Measurements from ENCODE around the gene RIPOR2.

RIPOR2 gene, protein sequence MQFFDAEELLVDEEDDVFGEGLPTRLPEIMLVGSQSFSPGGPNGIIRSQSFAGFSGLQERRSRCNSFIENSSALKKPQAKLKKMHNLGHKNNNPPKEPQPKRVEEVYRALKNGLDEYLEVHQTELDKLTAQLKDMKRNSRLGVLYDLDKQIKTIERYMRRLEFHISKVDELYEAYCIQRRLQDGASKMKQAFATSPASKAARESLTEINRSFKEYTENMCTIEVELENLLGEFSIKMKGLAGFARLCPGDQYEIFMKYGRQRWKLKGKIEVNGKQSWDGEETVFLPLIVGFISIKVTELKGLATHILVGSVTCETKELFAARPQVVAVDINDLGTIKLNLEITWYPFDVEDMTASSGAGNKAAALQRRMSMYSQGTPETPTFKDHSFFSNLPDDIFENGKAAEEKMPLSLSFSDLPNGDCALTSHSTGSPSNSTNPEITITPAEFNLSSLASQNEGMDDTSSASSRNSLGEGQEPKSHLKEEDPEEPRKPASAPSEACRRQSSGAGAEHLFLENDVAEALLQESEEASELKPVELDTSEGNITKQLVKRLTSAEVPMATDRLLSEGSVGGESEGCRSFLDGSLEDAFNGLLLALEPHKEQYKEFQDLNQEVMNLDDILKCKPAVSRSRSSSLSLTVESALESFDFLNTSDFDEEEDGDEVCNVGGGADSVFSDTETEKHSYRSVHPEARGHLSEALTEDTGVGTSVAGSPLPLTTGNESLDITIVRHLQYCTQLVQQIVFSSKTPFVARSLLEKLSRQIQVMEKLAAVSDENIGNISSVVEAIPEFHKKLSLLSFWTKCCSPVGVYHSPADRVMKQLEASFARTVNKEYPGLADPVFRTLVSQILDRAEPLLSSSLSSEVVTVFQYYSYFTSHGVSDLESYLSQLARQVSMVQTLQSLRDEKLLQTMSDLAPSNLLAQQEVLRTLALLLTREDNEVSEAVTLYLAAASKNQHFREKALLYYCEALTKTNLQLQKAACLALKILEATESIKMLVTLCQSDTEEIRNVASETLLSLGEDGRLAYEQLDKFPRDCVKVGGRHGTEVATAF
- 1.1 to 67.6 (median 1.9) reads per million in 17 experiments for total RNA-seq

DNA sequence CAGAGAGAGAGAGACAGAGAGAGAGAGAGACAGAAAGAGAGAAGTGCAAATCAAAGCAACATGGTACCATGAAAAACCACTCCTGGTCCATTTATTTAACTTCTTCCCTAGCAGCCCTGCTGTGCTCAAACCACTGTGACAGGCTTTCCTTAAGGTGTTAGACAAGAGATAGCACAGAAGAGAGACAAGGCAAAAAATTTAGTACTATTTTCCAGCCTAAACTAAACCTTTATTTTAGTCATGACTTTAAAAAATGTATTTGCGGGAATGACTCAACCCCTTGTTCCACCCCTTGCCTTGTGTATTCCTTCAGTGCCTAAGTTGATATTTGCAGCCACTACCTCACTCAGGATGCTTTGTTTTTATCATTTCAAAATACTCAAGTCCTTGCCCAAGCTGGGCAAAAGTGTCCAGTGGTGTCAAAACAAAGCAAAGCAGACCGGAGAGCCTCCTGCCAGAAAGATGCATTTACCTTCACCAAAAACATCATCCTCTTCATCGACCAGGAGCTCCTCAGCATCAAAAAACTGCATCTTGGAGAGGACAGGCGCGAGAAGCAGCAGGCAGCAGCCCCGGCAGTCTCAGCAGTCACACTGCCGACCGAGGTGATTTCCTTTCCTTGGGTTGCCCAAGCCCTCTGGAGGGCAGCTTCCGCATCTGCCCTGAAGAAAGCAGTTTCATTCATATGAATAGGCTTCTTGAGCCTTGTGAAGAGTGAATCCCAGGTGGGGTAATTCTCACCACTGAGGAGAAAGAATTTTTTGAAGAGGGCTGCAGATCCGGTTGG, at the start of gene RIPOR2:
RIPOR2 (minus strand) TSS at position 595 of the 787 bp plus-strand sequence; CDS start at position 533, 62 bp downstream.
- DNase-seq: peak; percentile 74 to 87 (median 85)

DNA sequence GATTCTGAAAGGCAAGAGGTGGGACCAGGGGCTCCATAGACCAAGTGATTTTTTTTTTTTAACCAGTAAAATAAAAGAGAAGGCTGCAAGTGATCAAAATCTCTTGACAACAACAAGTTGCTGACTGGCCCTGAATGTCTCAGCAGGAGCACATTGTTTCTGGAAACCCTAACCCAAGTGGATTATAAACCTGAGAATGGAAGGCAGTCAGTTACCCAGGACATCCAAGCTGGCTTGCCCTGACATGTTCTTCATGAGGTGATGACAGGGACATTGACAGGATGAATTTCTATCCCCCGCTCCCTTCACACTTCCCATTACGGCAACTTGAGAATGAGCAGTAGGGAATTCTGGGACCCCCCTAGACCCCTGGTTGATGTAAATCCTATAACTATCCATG, 49.6 kb upstream of the RIPOR2 start:
- DNase-seq: no peak

DNA sequence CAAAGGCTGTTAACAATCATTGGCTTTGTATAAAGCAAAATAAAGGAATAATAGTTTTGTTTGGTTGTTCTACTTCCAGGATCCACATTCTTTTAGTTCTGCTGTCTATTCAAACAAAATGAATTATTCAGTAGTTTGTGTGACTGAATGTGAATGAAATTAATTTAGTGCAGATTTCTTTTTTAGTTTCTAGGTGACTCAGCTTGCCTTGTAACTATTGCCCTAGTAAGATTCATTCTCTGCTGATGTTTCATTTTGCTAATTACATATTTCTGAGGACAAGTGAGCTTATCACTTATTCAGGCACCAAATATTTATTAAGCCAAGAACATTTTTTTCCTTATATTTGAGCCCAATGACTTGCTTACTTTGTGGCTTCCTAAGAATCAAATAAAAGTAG, 46.5 kb upstream of the RIPOR2 start:
- DNase-seq: no peak

DNA sequence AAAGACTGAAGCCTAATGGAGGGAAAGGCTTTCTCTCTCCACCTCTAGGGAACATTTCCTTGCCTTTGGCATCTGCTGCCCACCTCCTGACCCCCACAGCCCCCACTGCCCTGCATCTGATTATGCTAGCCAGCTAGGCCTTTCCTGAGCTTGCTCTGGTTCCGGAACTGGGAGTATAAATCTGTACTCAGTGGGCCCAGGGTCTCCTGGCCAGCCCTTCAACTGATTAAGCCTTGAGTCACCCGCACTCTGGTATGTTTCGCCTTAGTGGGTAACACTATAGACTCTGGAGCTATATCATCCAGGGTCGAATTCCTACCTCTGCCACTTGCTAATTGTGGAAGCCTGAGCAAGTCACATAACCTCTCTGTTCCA, 45.6 kb upstream of the RIPOR2 start:
- DNase-seq: no peak

DNA sequence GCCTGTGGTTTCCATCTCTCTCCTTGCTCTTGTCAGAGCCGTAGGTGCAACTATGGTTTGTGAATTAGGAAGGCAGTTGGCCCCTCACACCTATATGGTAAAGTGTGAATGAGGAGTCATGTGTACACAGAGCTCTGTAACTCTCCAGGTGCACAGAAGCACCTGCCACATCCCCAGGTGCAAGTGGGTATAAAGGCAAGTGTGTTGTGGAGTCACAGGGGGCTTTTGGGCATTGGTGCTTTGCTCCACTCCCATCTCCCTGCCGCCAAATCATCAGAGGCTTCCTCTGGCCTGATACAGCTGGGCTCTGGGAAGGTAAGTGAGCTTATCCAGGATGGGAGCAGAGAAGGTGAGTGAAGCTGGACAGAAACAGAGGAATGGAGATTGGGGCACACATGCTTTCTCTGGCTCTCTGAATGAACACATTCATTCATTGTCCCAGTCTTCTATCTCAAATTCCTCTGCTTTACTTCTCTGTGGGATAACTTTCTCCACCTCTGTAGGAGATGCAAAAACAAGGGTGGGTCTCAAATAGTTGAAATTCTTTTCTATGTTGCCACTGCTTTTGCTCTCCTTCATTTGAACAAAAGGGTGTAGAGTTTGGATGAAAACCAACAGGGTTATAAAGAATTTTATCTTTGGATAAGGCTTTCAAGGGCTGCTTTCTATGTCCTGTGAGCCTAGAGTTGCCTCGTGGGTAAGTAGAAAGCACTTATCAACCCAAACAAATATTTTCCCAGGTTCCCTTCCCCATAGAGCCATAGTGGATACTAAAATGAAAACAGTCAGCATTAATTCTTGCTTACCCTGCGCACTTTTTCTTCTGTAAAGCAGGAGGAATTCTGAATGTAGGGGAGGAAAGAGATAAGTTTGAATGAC, 45.0 kb upstream of the RIPOR2 start:
- DNase-seq: no peak

DNA sequence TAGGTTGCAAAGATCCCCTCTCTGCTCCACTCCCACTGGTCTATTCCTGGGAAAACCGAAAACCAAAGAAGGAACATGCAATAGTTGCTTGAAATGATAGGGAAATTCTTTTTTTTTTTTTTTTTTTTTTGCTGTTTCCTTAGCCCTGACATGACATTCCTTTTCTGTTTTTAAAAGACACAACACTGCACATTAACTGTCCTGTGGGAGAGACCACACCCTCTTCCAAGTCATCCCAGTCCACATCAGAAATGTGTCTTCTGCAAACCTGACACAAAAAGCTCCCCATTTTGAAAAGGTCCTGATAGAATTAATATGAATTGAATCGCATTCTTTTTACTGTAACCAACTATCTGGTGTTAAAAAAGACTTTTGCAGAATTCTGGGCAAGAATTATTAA, 43.4 kb upstream of the RIPOR2 start:
- no peak for DNase-seq

DNA sequence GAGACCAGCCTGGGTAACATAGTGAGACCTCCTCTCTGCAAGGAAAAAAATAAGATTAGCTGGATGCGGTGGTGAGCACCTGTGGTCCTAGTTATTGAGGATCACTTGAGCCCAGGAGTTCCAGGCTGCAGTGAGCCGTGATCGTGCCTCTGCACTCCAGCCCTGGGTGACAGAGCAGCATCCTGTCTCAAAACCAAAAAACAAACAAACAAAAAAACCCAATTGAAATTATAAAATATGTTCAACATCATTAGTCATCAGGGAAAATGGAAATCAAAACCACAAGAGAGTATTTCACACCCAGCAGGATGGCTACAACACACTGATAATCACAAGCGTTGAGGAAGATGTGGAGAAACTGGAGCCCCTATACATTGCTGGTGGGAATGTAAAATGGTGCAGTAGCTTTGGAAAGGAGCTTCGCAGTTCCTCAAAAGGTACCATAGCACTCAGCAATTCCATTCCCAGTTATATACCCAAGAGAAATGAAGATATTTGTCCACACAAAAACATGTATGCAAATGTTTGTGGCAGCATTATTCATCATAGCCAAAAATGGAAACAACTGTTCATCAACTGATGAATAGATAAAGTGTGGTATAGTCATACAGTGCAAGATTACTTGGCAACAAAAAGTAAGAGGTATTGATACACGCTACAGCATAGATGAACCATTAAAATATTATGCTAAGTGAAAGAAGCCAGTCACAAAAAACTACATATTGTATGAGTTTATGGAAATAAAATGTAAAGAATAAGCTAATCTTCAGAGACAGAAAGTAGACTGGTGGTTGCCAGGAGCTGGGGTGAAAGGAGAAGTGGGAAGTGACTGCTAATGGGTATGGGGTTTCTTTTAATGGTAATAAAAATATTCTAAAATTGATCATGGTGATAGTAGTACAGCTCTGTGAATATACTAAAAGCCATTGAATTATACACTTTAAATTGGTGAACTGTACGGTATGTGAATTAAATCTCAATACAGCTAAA, 38.7 kb upstream of the RIPOR2 start:
- no peak for DNase-seq

DNA sequence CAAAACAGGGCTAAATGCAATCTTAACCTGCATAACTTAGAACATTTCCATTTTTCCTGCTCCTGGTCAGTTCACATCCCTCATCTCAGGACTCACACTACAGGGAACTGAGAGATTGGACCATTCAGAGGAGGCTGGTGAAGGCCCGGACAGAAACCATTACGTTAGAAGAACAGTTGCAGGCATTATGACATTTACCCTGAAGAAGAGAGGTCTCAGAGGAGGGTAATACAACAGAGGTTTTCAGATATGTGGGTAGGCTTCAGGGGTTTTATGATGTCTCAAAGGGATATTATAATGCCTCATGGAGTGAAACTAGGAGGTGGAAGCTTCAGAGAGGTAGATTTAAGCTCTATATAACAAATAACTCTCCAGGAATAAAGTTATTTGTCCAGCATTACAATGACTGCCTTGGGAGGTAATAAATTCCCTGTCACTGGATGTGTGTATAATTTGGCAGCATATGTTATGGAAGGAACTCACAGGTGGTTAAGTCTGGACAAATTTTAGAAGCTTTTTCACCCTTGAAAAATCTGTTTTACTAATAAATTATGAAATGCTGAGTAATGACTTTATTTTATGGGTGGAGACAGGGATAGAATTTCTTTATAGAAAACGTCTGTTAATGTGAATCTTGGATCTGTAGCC, 36.7 kb upstream of the RIPOR2 start:
- no peak for DNase-seq

DNA sequence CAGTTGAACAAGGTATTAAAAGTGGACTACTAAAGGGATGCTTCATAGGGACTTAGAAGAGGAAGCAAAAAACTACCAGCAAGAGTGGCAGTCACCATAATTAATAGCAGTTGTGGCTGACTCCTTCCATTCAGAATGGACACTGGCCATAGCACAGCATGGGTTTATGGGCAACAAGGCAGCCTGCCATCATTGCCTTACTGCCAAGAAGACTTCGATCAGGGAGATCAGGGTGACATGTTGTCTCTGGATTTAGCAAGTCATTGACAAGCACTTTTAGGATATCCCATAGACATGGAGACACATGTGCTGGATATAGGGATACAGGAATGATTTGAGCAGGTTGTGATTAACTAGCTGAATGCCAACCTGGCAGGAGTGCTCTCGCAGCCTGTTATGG, 35.3 kb upstream of the RIPOR2 start:
- DNase-seq: no peak

DNA sequence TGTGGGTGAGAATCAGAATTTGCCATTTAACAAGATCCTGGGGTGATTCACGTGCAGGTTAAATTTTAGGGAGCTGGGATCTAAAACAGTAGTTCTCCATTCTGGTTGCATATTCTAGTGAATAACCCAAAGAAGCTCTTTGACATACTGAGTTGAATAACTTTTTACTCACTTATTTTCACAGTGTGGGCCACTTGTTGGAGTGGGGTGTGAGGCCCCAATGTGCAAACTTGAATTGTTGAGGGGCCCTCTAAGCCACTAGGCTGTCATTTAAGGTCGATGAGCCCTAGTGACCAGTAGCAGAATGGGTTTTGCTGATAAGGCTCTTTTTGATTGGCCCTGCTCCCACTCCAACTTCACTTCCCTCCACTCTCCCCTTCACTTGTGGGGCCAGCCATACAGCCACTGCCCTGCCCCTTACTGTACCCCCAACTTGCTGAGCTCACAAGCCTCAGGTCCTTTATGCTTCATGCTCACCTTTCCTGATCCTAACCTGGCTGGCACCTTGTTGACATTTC, 33.6 kb upstream of the RIPOR2 start:
- DNase-seq: no peak

DNA sequence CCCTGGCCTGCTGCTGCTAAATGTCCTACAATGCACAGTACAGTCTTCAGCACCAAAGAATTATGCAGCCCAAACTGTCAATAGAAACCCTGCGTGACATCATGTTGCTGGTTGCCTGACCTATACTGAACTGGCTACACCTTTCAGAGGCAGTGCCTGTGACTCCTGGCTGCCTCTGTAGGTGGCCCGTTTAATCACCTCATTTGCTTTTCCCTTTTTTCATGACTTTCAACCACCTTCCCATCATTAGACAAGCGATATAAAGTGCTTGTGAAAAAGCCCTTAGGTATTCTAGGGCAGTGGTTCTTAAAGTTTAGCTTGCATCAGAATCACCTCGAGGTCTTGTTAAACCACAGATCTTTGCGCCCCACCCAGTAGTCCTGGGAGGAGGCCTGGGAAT, 33.0 kb upstream of the RIPOR2 start:
- no peak for DNase-seq

DNA sequence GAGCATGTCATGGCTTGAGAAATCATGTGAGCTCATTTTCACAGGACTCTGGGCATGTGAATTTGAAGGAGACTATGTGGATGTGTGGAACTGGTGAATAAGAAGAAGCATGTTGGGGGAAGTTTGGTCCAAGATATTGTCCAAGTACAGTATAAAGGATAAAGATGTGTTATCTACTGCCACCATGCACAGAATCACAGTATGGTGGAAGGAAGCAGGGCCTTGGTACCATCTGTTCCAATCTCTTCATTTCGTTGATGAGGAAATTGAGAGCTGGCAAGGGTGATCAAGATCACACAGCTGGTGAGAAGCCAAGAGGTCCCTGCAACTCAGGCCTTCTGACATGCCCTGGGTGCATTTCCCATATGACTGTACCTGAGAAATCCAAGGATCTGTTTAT, 31.5 kb upstream of the RIPOR2 start:
- DNase-seq: no peak

DNA sequence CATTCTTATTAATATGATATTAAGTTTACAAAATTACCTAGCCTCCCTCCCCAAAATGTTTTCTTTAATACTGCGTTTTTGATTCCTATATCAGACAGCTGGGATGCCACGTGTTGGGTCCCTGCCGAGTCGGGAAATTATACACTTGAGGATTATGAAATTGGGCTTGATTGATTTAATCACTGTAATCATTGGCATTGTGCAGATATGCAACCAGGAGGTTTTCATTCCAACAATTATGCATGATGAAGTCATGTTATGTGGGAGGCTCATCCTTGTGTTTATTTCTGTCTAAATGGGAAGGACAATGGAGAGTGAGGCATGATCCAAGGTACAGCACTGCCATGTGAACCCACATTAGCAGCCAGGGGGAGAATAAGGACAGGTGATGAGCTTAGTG, 30.6 kb upstream of the RIPOR2 start:
- no peak for DNase-seq

DNA sequence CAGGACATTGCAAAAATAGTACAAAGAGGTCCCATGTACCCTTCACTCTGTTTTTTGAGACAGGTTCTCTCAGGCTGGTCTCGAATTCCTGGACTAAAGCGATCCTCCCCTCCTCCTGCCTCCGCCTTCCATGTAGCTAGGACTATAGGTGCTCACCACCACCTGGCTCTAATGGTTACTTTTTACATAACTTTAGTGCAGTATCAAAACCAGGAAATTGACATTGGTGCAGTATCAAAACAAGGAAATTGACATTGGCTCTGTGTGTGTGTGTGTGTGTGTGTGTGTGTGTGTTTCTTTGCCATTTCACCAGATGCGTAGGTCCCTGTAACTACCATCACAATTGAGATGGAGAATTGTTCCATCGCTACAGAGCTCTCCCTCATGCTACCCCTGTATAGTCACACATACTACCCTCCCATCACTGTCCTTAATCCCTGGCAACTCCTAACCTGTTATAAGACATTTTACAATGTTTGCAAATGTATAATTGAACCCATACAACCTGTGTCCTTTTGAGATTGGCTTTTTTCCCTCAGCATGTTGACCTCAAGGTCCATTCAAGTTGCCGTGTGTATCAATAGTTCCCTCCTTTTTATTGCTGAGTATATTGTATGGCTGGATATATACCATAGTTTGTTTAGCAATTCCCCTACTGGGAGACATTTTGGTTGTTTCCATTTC, 28.3 kb upstream of the RIPOR2 start:
- DNase-seq: no peak

DNA sequence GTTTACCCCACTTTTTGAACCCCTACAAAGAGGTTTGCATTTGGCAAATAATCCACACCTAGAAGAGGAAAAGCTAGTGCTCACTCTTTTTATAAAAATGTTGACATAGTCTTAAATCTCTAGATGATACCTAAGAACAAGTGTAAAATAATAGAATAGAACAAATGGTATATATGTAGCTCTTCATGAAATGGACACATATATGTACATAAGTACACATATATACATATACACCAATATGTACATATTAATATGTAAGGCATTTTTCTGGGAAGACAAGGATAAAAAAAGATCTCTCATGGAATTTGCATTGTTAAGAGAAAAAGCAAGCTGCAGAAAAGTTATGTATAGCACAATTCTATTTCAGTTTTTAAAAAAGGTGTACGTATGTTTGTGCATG, 27.6 kb upstream of the RIPOR2 start:
- no peak for DNase-seq

DNA sequence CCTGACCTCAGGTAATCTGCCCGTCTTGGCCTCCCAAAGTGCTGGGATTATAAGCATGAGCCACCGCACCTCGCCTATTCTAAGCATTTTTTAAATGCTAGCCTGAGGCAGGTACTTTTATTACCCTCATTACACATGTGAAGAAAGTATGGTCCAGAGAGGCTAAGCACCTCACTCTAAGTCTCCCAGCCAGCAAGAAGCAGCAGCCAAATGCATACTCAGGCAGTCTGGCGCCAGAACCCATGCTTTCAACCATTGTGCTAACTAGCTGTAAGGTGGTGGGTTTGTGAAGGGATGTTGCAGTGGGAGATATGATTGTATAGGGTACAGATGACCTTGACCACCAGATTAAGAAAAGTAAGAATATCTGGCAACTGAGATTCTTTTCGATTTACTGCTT, 26.1 kb upstream of the RIPOR2 start:
- no peak for DNase-seq

DNA sequence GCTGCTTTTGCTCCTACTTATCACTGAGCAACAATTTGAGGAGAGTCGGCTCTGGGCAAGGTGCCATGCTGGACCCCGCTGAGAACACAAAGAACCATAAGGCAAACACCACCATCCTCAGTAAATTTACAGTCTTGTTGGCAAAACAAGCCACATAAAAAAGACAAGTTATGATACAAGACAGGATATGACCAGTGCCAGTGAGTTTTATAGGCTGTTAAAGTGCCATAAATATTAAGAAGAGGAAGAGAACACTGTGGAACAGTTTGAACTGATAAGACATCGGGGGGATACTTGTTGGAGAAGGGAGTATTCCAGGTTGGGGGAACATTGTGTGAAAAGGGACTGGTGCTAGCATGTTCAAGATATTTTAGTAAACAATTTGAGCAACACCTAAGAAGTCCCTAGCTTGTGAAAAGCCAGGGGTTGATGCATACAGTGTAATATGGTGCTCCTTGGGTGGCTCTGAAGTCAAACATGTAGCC, 25.3 kb upstream of the RIPOR2 start:
- DNase-seq: no peak

DNA sequence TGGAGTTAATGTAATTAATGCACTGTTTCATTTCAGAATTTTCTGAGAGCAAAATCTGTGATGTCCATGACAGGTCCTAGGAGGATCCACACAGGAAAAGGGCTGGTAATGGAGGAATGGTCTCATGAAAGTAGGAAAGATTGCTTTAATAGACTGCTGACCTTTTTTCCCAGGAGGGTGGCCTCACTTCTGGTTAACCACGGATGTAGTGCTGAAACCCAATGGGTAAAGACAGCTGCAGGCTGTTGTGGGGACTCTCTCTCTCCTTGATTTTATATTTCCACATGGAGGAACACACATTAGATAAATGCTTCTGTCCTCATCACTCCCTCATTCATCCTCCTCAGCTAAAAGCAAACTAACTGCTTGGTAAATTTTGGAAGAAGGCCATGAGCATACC, 23.6 kb upstream of the RIPOR2 start:
- DNase-seq: no peak

DNA sequence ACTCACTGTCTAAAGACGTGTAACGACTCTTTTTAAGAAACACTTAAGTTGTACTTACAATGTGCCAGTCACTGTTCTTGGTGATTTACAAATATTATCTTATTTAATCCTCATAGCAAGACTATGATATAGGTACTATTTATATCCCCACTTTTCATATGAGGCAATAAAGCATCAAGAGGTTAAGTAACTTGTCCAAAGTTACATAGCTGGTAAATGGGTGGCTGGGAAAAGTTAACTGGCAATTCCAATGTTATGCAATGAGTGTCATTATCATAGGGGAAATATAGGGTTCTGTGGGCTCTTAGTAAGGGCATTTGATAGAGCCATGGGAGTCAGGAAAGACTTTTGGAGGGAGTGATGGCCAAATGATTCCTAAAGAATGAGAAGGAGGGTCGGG, 21.4 kb upstream of the RIPOR2 start:
- no peak for DNase-seq

Measured in suppressor macrophage (primary cell).